COR-L47 (cell line): ENCODE measurements around the gene MORC3.
A peak's percentile ranks its signal among the peaks of the same experiment; 100 is the strongest.
"Not testable (repeated sequence)": the region's sequence is repeated elsewhere in the genome, so short reads cannot be mapped to it uniquely, and the experiment has no call there.

Experiments
- DNase-seq: peaks from one replicate; lab custom pipeline; 2025; lab: John Stamatoyannopoulos, UW

Gene MORC3

GRCh38 chr21:36322083-36322424 lies 2.1 kb downstream of the MORC3 start:
- DNase-seq = no peak

GRCh38 chr21:36323032-36323431 lies 3.0 kb downstream of the MORC3 start:
- DNase-seq = no peak

GRCh38 chr21:36325373-36326010 lies 5.5 kb downstream of the MORC3 start:
- no peak for DNase-seq

- peak; percentile 43 for DNase-seq
Observed at GRCh38 chr21:36330904-36331303, 10.9 kb downstream of the MORC3 start.

- DNase-seq = no peak
Observed at GRCh38 chr21:36337099-36337509, 17.1 kb downstream of the MORC3 start.

GRCh38 chr21:36338975-36339374 lies 19.0 kb downstream of the MORC3 start:
- no peak for DNase-seq

- DNase-seq = not testable (repeated sequence)
Observed at GRCh38 chr21:36342581-36342980, 22.6 kb downstream of the MORC3 start.

GRCh38 chr21:36344931-36345330 lies 24.9 kb downstream of the MORC3 start:
- DNase-seq = no peak

- DNase-seq = no peak
Observed at GRCh38 chr21:36347278-36347961, 27.4 kb downstream of the MORC3 start.

GRCh38 chr21:36347962-36348328 lies 27.9 kb downstream of the MORC3 start:
- DNase-seq = no peak

- no peak for DNase-seq
Observed at GRCh38 chr21:36349315-36349714, 29.3 kb downstream of the MORC3 start.

GRCh38 chr21:36350282-36350910 lies 30.4 kb downstream of the MORC3 start:
- no peak for DNase-seq

GRCh38 chr21:36354918-36355680 lies 35.1 kb downstream of the MORC3 start:
- no peak for DNase-seq

GRCh38 chr21:36355868-36356267 lies 35.9 kb downstream of the MORC3 start:
- no peak for DNase-seq

- DNase-seq = no peak
Observed at GRCh38 chr21:36359185-36359584, 39.2 kb downstream of the MORC3 start.

- DNase-seq = no peak
Observed at GRCh38 chr21:36369064-36369685, 49.2 kb downstream of the MORC3 start.

- no peak for DNase-seq
Observed at GRCh38 chr21:36375994-36376393, 56.0 kb downstream of the MORC3 start.

GRCh38 chr21:36377391-36377842 lies 57.4 kb downstream of the MORC3 start:
- DNase-seq = no peak

- no peak for DNase-seq
Observed at GRCh38 chr21:36379251-36379650, 59.3 kb downstream of the MORC3 start.

GRCh38 chr21:36381841-36382589 lies 62.0 kb downstream of the MORC3 start:
- no peak for DNase-seq

GRCh38 chr21:36382722-36383121 lies 62.7 kb downstream of the MORC3 start:
- not testable (repeated sequence) for DNase-seq

GRCh38 chr21:36384885-36385232 lies 64.9 kb downstream of the MORC3 start:
- DNase-seq = no peak
